ENCODE measurements around the gene IQCE.
A peak's percentile ranks its signal among the peaks of the same experiment; 100 is the strongest.
"Not testable (repeated sequence)": the region's sequence is repeated elsewhere in the genome, so short reads cannot be mapped to it uniquely, and the experiment has no call there.

The IQCE gene

GRCh38 chr7:2520761-2521290, 38.0 kb upstream of the IQCE start:
- no peak for DNase-seq (ENCODE audit: low spot score)

- DNase-seq (ENCODE audit: low spot score), result no peak
Observed at GRCh38 chr7:2521341-2521745, 37.4 kb upstream of the IQCE start.

GRCh38 chr7:2521952-2522591, 36.7 kb upstream of the IQCE start:
- DNase-seq (ENCODE audit: low spot score), result no peak

- no peak for DNase-seq (ENCODE audit: low spot score)
Observed at GRCh38 chr7:2522780-2523433, 35.9 kb upstream of the IQCE start.

- DNase-seq (ENCODE audit: low spot score), result no peak
Observed at GRCh38 chr7:2523461-2523936, 35.3 kb upstream of the IQCE start.

GRCh38 chr7:2523941-2524807, 34.6 kb upstream of the IQCE start:
- DNase-seq (ENCODE audit: low spot score), result no peak

GRCh38 chr7:2524808-2525657, 33.7 kb upstream of the IQCE start:
- no peak for DNase-seq (ENCODE audit: low spot score)

GRCh38 chr7:2525658-2526630, 32.8 kb upstream of the IQCE start:
- DNase-seq (ENCODE audit: low spot score), result no peak

GRCh38 chr7:2526659-2527504, 31.9 kb upstream of the IQCE start:
- DNase-seq (ENCODE audit: low spot score), result no peak

GRCh38 chr7:2527505-2528467, 31.0 kb upstream of the IQCE start:
- peak; percentile 85 for DNase-seq (ENCODE audit: low spot score)

- DNase-seq (ENCODE audit: low spot score), result no peak
Observed at GRCh38 chr7:2528481-2529095, 30.2 kb upstream of the IQCE start.

GRCh38 chr7:2529161-2530070, 29.4 kb upstream of the IQCE start:
- DNase-seq (ENCODE audit: low spot score), result peak; percentile 82

- no peak for DNase-seq (ENCODE audit: low spot score)
Observed at GRCh38 chr7:2530071-2530987, 28.4 kb upstream of the IQCE start.

- DNase-seq (ENCODE audit: low spot score), result not testable (repeated sequence)
Observed at GRCh38 chr7:2530994-2531795, 27.6 kb upstream of the IQCE start.

GRCh38 chr7:2531796-2532110, 27.0 kb upstream of the IQCE start:
- not testable (repeated sequence) for DNase-seq (ENCODE audit: low spot score)
